ENCODE measurements around the gene TEX11. TPM values are rescaled to one million over a fixed set of nuclear protein-coding genes. Genes with fewer than 3 reads are reported as not detected.
"Not testable (repeated sequence)": the region's sequence is repeated elsewhere in the genome, so short reads cannot be mapped to it uniquely, and the experiment has no call there.

The TEX11 gene
- total RNA-seq, 1 experiment from 2014 or later = 0.42 TPM

DNA sequence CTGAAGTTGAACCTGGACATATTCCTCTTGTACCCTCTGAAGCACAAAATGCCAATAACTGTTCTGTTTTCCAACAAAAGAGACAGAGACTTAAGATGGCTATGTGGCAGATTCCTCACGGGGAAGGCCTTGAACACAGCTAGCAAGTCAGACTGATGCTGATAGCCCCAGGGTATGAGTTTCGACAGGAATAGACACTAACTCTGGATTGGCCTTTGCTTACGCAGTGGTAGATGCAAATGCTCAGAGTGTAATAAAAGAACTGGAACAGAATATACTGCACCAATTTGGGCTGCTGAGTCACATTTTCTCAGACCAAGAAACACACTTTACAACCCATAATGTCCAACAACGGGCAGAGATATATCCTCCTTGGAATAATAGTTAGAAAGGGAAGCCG, 290.0 kb downstream of the TEX11 start:
- no peak for DNase-seq (ENCODE audit: extremely low read depth, low read depth)

DNA sequence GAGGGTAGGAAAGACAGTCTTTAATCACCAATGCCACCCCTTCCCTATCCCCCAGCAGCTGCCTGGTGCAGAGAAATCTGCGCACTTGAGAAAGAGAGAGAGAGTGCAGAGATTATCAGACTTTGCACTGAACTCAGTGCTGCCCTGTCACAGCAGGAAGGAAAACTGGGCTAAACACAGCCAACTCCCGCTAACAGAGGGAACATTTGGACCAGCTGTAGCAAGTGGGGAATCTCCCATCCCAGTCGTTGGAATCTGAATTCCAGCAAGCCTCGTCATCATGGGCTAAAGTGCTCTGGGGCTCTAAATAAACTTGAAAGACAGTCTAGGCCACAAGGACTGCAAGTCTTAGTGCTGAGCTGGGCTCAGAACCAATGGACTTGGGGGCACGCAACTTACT, 295.2 kb downstream of the TEX11 start:
- no peak for DNase-seq (ENCODE audit: extremely low read depth, low read depth)

DNA sequence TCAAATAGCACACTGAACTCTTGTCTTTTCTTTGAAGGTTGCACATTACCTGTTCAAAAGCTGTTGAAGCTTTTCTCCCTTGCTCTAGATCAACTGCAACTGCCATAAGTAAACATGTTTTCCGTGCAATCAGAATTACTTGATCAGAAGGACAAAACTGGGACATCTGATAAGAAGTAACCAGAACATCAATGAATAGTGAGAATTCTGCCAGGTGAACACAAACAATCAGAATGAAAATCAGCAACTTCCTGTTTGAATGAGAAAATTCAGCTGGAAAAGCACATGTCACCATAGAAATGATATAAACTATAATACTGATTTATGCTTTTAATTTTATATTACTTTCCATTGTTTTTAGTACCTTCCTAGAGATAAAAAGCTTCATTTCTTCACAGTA, 303.2 kb downstream of the TEX11 start:
- DNase-seq (ENCODE audit: extremely low read depth, low read depth) = no peak

DNA sequence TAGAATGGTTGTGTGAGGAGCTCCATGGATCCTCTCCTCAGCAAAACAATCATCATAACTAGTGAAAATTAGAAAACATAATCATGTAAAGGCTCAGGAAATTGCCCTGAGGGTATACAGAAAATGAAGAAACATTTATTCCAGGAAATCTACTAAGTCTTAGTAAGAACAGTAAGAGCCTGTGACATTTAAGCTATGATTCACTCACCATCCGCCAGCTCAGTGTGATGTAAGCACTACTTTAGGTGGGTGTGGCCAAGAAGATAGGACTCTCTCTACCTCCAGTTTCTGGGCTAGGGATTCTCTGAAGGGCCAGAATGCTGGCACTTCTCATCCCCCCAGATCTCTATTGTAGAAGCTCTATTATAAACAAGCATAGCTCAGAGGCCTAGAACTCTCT, 316.4 kb downstream of the TEX11 start:
- peak; percentile 79 for DNase-seq (ENCODE audit: extremely low read depth, low read depth)

DNA sequence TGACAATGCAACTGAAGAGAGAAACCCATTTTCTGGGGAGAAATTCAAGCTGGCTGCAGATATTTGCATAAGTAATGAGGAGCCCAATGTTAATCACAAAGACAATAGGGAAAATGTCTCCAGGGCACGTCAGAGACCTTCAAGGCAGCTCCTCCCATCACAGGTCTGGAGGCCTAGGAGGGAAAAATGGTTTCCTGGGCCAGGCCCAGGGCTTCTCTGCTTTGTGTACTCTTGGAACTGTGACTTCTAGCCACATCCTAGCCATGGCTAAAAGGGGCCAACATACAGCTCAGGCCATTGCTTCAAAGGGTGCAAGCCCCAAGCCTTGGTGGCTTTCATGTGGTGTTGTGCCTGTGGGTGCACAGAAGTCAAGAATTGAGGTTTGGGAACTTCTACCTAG, 321.4 kb downstream of the TEX11 start:
- DNase-seq (ENCODE audit: extremely low read depth, low read depth) = not testable (repeated sequence)

DNA sequence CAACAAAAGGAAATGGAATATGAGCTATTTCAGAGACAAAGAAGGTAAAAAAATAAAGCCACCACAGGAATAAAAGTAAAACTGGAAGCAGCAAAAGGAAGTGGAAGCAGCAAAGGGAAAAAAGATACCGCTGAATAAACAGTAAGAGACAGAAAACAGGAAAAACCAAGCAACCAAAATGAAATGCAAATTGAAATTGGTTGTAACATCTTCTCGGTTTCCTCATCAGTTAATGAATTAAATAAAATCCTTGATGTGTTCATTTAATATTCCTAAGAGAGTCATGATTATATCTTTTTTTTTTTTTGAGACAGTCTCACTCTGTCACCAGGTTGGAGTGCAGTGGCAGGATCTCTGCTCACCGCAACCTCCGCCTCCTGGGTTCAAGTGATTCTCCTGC, 331.1 kb downstream of the TEX11 start:
- no peak for DNase-seq (ENCODE audit: extremely low read depth, low read depth)

DNA sequence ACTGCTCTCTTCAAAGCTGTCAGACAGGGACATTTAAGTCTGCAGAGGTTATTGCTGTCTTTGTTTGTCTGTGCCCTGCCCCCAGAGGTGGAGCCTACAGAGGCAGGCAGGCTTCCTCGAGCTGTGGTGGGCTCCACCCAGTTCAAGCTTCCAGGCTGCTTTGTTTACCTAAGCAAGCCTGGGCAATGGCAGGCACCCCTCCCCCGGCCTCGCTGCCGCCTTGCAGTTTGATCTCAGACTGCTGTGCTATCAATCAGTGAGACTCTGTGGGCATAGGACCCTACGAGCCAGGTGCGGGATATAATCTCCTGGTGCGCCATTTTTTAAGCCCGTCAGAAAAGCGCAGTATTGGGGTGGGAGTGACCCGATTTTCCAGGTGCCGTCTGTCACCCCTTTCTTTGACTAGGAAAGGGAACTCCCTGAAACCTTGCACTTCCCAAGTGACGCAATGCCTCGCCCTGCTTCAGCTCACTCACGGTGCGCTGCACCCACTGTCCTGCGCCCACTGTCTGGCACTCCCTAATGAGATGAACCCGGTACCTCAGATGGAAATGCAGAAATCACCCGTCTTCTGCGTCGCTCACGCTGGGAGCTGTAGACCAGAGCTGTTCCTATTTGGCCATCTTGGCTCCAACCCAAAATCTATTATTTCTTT, 338.5 kb downstream of the TEX11 start:
- DNase-seq (ENCODE audit: extremely low read depth, low read depth) = not testable (repeated sequence)

DNA sequence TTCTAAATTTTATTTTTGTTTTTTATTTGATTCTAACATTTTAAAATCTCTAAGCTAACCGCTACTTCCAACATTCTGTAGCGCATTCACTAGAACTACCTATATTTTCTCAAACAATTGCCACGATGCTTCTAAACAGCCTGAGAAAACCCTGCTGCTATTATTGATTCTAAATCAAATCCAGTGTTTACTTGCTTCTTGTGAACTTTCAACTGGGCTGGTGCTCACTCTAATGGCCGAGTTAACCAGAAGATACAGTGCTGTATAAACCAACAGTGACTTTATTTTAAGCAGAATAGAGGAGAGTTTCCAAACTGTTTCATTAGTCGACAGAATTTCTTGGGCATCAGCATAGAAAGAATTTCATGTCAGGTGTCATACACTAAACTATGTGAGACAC, 353.6 kb downstream of the TEX11 start:
- DNase-seq (ENCODE audit: extremely low read depth, low read depth) = no peak

DNA sequence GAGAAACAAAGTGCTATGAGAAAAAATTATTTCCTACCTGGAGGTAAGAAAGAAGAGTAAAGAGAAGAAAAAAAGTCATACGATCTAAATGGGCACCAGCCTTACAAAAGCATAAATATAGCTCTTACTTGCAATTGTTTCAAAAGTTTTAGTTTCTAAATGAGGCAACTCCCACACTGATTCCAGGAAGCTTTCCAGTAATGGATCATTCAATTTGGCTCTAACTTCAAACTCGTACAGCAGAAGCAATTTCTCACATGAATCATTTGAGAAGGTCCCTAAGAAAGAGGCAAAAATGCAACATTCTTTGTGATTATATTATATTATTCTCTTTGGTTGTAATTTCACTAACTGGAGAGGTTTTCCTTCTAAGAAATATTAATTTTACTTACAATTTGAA, 354.0 kb downstream of the TEX11 start:
- no peak for DNase-seq (ENCODE audit: extremely low read depth, low read depth)

DNA sequence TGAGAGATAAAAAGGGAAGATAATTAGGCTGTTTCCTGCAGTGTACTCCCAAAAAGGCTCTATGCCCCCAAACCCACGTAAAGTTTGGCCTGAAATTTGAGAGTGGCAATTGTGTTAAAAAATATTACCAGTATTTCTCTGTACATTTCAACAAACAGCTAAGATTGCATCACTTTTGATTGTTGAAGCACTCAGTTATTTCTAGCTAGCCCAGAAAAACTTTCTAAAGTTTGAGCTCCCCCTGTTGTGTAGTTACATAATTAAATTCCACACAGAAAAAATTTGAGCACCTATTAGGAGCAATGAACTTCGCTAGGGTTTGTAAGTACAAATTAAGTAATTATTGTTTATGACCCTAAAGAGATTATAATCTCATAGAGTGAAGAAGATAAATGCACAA, 354.4 kb downstream of the TEX11 start:
- DNase-seq (ENCODE audit: extremely low read depth, low read depth) = peak; percentile 43

DNA sequence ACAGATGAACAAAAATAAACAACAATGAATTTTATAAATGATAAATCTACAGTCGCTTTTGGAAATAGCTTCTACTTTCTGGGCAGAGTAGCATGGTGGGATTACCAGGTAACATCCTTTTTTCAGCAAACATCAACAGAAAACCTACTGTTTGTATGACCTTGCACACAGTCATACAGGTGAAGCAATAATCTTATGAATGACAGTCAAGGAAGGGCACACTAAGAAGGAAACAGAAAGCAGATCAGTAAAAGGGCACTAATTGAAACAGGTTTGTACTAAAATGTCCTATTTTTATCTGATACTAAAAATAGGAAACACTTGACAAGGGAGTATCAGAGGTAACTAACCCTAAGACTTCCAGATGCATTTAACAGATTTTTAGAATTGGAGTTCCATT, 355.0 kb downstream of the TEX11 start:
- DNase-seq (ENCODE audit: extremely low read depth, low read depth) = no peak

DNA sequence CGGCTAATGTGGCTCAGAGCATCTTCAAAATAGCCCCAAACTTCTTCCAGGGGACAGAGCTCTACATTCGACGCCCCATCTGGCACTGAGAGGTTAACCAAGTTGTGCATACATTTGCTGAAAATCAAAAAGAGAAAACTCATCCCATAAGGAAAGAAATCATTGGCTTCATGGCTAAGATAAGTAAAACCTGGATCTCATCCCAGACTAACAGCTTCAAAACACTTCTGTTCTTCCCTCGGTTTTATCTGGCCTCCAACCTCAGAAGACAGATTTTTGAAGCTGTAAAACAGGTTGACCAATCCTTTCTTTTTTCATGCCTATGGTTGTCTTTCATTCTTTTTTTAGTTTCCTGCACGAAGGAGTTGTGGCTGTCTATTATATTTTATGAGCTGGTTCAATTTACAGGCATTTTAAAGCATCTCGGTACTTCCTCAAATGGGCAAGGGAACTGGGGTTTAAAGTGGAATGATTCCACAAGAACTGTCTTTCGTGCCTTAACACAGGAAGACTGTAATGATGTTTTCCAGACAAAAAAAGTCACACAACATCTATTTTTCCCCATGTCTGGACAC, 356.3 kb downstream of the TEX11 start:
- no peak for DNase-seq (ENCODE audit: extremely low read depth, low read depth)

DNA sequence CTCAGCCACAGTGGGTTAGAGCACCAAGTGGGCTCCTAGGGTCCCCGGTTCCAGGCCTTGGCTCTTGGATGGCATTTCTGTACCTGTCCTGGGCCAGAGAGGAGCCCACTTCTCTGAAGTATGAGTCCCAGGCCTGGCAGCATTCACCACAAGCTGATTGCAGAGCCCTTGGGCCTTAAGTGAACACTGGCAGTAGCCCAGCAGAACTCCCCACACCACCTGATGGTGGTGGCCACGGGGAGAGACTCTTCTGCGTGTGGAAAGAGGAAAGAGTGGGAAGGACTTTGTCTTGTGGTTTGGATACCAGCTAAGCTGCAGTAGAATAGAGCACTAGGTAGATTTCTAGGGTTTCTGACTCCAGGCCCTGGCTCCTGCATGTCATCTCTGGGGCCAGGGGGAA, 359.1 kb downstream of the TEX11 start:
- DNase-seq (ENCODE audit: extremely low read depth, low read depth) = no peak

DNA sequence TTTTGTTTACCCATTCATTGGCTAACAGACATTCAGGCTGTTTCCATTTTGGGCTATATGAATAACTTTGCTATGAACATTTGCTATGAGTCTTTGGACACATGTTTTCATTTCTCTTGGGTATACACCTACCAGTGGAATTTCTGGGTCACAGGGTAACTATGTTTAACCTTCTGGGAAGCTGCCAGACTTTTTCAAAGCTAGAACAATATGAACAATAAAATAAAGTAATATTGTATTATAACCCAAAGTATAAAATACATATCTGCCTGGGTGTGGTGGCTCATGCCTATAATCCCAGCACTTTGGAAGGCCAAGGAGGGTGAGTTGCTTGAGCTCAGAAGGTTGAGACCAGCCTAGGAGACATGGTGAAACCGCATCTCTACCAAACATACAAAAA, 373.3 kb downstream of the TEX11 start:
- DNase-seq (ENCODE audit: extremely low read depth, low read depth) = no peak

DNA sequence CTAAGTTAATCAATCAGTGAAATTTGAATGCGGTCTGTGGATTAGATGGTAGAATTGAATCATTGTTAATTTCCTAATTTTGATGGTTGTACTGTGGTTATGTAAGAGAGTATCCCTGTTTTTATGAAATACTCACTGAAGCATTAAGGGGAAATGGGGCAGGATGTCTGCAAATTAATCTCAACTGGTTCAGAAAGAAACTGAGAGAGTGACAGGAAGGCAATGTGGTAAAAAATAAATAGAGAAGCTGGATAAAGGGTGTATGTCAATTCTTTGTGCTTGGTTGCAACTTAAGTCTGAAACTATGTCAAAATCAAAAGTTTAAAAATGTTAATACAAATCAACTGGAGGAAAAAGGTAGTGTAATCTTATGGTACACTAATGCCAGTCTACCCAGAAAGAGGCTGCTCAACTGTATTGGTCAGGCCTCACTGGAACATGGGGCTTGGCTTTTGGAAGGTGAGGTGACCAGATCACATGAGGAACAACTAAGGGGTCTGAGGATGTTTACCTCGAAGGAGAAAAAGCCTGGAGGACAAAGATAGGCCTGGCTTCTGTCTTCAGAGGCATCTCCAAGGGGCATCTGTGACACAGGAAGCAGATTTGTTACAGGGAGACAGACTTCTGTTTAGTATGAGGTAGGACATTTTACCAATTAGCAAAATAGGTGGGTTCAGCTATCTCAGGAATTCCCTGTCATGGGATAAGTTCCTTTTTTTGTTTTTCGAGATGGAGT, 380.7 kb downstream of the TEX11 start:
- DNase-seq (ENCODE audit: extremely low read depth, low read depth) = no peak

DNA sequence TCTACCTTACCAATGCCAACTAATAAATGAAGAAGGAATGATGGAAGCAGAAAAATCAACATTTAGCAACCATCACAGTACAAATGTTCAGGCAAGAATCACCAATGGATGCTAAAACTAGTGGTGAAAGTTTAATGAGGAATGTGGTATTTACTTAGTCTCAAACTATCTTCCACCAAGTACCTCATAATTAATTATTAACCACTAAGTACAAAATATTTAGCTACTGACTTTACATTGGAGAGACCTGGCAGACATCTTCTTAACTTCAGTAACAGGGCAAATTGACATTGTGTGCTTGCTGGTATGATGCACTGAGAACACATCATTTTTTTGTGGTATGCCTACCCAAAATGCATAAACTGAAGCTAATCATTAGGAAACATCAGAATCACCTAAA, 381.5 kb downstream of the TEX11 start:
- DNase-seq (ENCODE audit: extremely low read depth, low read depth) = no peak

DNA sequence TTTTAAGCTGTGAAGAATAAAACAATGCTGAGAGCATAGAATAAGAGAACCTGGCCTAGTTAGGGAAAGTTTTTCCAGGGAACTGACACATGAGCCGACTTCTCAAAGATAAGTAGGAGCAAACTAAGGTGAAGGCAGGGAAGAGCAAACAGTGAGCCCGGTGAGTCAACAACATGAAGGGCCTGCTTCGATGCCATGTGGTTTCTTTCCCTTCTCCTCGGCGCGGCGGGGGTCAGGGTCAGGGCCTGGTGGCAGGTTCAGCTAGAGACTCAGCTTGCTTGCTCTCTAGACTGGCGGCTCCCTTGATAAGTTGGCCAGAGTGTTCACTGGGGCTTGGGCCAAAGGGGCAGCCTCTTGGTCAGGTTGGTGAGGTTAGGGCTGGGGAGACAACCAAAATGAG, 382.8 kb downstream of the TEX11 start:
- DNase-seq (ENCODE audit: extremely low read depth, low read depth) = no peak

DNA sequence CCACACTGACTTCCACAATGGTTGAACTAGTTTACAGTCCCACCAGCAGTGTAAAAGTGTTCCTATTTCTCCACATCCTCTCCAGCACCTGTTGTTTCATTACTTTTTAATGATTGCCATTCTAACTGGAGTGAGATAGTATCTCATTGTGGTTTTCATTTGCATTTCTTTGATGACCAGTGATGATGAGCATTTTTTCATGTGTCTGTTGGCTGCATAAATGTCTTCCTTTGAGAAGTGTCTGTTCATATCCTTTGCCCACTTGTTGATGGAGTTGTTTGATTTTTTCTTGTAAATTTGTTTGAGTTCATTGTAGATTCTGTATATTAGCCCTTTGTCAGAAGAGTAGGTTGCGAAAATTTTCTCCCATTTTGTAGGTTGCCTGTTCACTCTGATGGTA, 392.8 kb downstream of the TEX11 start:
- not testable (repeated sequence) for DNase-seq (ENCODE audit: extremely low read depth, low read depth)

DNA sequence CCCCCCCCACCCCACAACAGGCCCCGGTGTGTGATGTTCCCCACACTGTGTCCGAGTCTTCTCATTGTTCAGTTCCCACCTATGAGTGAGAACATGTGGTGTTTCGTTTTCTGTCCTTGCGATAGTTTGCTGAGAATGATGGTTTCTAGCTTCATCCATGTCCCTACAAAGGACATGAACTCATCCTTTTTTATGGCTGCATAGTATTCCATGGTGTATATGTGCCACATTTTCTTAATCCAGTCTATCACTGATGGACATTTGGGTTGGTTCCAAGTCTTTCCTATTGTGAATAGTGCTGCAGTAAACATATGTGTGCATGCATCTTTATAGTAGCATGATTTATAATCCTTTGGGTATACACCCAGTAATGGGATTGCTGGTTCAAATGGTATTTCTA, 393.2 kb downstream of the TEX11 start:
- DNase-seq (ENCODE audit: extremely low read depth, low read depth) = not testable (repeated sequence)

DNA sequence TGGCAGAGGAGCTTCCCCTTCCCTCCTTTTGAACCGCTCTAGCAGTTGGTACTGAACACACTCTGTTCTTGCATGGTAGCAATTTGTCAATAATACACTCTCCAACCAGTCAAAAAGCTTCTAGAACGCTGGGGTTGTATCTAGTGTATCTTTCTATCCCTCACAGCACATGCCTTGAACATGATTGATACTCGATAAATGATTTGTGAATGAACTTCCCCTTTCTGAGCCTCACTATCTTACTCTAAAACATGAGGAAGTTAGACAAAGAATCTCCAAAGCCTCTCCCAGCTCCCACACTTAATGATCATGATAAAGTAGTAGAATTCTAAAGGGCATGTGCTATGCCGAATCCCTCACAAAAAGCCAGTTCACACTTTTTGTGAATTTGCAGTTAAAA, 399.4 kb downstream of the TEX11 start:
- no peak for DNase-seq (ENCODE audit: extremely low read depth, low read depth)

DNA sequence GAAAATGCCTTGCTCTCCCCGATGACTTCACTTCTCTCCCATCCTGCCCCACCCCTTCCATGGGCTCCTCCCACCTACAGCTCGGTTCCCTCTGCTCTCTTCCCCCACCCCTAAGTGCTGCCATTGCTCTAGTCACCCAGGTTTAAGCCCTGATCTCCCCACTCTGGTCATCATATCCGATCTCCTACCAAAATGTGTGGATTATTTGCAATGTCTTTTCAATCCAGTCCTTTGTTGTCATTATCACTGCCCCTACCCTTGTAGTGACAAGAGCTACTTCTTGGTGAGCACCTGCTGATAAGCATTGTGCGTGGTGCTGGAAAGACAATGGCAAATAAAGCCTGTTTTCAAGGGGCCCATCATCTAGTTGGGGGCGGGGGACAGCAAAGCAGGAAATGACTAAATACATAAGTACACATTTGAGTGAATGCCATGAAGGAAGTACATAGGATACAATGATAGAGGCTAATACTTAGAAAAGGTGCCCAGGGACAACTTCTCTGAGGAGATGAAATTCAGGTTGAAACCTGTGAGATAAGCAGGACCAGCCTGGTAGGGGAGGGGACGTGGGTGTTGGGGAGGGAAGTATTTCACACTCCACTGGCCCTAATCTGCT, 400.1 kb downstream of the TEX11 start:
- no peak for DNase-seq (ENCODE audit: extremely low read depth, low read depth)

DNA sequence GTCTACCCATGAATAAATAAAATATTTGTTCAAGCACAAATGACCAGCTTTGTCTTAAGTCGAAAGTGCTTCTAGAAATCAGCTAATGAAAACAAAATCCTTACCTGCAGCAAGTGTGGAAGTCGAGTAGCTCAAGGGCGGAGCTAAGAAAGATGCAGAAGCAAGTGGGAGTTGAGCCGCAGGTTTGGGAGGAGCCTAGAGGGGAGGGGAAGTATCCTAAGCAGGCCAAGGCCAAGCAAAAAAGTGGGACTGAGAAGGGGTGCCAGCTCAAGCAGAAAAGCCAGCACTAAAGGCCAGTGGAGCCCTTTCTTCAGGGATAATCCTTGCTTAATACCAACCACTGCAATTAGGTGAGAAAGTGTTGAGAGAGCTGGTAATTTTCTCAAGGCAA, 403.1 kb downstream of the TEX11 start:
- DNase-seq (ENCODE audit: extremely low read depth, low read depth) = no peak

Measured in NCI-H460 (cell line).